GM11168 (cell line): Measurements from ENCODE around the gene SYNE1.
"Not testable (repeated sequence)": the region's sequence is repeated elsewhere in the genome, so short reads cannot be mapped to it uniquely, and the experiment has no call there.

Experiments
- in situ Hi-C: fragments of 300-500 bp; cut with MboI; formaldehyde crosslinking; loops from one replicate; pipeline ENCODE4 v1.12.0; 2022; ENCODE audit warnings: low sequenced_read_pairs; ENCODE audit not compliant: unreplicated experiment

Gene SYNE1

DNA sequence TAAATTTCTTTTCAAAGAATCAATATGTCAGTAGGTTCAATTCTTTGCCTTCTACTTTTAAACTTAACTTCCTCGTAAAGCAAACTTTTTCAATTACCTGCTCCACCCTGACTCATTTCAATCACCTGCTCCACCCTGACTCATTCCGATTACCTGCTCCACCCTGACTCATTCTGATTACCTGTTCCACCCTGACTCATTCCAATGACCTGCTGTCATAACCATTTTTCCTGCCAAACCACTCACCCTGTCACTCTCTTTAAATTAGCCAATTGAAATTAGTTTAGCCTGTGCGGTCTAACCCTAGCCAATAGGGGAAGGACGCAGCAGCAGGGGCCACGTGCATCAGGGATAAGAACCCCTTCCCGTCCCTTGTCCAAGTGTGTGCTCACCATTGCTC, 141.7 kb downstream of the SYNE1 start:
- in situ Hi-C loops, result not testable (repeated sequence)

DNA sequence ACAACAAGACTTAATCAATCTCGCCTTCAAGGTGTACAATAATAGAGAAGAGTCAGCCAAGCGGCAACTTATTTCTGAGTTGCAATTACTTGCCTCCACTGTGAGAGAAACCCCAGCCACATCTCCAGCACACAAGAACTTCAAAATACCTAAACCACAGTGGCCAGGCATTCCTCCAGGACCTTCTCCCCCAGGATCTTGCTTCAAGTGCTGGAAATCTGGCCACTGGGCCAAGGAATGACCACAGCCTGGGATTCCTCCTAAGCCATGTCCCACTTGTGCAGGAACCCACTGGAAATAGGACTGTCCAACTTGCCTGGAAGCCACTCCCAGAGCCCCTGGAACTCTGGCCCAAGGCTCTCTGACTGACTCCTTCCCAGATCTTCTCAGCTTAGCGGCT, 144.9 kb downstream of the SYNE1 start:
- in situ Hi-C loops, result not testable (repeated sequence)

DNA sequence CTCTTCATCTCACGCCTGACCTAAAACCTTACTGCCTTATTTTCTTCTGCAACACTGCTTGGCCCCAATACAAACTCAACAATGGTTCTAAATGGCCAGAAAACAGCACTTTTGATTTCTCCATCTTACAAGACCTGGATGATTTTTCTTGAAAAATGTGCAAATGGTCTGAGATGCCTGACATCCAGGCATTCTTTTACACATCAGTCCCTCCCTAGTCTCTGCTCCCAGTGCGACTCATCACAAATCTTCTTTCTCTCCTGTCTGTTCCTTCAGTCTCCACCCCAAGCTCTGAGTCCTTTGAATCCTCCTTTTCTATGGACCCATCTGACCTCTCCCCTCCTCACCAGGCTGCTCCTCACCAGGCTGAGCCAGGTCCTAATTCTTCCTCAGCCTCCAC, 145.7 kb downstream of the SYNE1 start:
- in situ Hi-C loops, result not testable (repeated sequence)

DNA sequence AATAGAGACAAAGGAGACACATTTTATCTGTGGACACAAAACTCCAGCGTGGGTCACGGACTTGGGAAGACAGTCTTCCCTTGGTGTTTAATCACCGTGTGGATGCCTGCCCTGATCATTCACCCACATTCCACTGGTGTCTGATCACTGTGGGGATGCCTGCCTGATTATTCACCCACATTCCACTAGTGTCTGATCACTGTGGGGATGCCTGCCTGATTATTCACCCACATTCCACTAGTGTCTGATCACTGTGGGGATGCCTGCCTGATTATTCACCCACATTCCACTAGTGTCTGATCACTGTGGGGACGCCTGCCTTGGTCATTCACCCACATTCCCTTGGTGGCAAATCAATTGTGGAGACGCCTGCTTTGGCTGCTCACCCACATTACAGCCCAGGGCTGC, 146.2 kb downstream of the SYNE1 start:
- in situ Hi-C loops, result not testable (repeated sequence)

DNA sequence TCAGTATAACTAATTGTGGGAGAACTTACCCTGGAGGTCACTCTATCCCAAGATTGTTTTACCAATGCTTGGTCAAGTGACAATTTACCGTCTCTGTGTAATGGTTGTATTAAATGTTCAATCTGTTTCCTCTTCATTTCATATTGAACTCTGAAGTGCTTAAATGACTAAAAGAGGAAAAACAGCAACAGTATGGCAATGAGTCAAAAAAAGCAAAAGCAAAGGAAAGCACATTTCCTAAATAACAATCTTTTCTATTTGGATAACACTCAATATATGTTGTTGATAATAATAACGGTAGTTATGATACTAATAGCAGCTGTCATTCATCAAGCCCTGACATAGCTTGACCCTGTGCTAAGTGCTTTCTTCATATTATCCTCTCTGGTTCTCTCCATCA, 152.4 kb downstream of the SYNE1 start:
- in situ Hi-C loops, result no loop called here

DNA sequence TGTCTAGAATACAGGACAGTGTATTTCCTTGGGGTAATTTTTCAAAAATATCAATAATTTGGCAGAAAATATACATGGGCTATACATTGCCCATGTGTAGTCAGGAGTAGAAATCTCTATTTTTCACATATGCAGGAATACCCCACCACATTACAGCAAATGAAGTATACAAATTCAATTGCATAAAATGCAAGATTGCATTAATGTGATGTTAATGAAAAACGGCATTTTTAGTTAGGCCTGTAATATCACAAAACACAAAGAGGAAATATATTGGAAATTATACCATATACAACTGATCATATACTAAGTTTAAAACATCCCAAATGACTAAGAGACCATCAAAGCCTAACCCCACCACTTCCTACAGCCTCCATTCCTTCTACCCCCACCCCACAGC, 154.9 kb downstream of the SYNE1 start:
- in situ Hi-C loops, result no loop called here

DNA sequence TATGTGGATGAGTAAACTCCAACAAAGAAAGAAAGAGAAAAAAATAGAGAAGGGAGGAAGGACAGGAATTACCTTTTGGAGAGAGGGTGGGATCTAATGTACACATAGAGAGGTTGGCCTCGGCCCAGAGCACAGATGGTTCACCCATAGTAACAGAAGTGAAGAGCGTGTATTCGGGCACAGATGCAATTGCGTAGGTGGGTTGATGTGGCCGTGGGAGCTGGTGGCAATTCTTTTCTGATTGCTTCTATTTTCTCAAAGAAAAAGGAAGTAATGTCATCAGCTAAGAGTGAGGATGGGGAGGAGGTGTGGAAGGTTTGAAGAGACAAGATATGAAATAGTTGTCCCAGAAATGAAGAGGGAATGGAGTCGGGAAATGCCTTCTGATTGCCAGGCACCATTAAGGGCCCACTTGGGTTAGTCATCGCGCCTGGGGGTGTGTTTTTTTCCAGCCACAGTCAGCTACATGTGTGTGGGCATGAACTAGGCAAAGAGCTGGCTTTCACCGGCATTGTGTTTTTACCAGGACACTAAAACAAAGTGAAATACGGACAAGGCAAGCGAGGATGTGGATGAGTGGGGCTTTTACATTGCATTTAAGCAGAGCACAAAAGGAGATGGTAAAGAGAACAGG, 158.7 kb downstream of the SYNE1 start:
- in situ Hi-C loops, result no loop called here

DNA sequence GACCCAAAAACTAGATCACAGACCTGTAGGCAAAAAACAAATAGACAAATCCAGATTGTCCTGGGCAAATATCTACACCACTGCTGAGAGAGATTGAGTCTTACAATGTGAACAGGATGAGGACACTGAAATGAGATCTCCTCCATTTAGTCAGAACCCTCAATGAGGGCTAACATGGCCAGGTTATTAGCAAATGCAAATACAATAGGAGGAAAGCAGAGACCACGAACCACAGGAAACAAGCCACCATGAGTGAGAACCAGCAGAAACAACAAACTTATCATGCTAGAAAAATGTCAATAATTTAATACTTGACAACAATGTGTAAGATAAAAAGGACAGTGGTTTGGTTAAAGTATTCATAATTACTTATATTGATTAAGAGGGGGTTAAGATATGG, 162.8 kb downstream of the SYNE1 start:
- in situ Hi-C loops, result no loop called here

DNA sequence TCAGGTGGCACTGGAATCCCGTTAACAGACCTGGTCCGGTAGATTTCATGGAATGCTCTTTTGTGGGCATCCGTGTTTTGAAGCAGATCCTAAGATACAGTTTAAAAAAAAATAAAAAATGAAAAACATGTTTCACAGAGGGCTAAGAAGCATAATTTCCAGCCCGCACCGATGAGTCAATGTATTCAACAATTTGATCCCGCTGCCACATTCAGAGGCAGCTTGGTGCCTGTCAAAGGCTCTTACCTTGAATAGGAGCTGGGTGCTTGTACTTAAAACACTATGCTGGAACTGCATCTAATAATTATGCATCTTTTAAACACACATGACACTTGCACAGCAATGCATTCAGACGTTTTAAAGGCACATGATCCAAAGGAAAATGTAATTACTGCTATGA, 164.8 kb downstream of the SYNE1 start:
- in situ Hi-C loops, result no loop called here

DNA sequence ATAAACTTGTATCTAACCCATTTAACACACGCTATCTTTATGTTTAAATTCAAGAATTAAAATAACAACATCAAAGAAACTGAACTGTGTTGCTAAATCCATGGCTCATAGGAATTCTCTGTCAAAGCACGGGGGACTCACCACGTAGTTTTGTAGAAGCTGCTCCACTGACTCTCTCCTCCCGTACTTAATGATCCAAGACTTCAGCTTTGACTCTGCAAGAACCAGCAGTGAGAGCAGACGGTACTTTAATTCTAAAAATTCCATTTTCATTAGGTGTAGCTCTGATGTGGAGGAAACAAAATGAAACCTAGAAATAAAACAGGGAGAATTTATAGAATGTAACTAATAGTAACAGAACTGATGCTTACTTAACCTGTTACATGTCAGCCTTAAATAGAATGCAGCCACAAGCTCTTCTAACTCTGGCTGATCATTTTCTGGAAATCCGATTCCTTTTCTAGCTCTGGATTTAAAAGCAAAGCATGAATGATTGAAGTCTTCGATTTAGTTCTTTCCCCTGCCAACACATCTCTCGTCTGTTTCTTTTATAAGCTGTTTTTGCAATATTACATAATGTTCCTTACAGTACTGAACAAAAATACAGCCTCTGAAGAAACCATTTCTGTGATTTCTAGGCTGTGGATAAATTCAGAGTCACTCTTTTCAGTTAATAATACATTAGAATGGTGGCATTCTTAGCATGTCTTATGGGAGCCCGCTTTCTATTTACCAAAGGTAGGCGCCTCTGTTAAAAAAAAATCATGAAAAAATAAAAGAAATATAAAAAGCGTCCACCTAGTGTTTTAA, 165.5 kb downstream of the SYNE1 start:
- in situ Hi-C loops, result no loop called here

DNA sequence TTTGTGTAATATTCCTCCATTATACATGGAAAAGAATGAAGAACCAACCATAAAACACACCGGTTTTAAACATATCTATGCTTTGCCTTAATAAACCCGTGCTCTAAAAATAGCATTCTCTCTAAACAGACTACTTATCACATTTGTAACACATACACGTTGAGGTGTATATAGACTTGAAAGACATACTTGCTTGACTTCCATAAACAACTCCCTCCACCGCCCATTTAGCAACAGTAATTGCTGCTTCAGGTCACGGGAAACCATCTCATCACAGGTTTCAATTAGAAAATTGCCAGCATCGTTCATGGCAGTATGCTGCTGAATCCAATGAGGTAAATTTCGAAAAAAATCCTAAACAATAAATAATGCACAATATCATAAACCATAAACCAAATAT, 174.0 kb downstream of the SYNE1 start:
- in situ Hi-C loops, result no loop called here

DNA sequence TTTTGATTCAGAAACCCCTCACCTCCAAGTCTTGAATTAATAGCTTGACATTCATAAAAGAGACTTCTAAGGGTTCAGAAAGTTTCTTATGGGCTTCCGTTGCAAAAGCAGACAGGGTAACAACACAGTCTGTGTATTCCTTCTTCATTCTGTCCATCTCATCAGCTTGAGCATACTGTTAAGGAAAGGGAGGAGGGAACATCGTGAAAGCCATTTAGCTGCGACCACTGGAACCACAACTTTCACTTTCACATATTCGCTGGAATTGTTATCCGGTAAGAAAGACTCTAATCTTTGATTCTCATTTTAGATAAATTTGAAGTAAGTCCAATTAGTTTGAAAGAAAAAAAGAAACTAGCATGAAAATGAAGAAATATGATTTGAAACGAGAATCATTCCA, 174.4 kb downstream of the SYNE1 start:
- in situ Hi-C loops, result no loop called here

DNA sequence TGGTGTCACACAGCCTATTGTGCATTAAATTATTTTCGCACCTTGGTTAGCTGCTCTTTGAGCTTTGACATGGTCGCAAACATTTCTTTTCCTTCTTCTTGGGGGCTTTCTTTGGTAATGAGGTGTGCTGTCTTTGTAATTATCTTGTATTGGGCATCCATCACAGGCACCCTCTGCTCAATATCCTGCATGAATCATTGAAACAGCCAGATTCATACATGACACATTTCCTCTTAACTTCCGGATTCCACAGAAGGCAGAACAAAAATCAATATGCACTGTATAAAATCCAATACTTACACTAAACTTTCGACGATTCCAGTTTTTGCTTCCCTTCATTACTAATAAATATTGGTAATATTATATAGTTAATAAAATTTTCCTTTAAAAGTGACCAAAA, 175.6 kb downstream of the SYNE1 start:
- in situ Hi-C loops, result no loop called here

DNA sequence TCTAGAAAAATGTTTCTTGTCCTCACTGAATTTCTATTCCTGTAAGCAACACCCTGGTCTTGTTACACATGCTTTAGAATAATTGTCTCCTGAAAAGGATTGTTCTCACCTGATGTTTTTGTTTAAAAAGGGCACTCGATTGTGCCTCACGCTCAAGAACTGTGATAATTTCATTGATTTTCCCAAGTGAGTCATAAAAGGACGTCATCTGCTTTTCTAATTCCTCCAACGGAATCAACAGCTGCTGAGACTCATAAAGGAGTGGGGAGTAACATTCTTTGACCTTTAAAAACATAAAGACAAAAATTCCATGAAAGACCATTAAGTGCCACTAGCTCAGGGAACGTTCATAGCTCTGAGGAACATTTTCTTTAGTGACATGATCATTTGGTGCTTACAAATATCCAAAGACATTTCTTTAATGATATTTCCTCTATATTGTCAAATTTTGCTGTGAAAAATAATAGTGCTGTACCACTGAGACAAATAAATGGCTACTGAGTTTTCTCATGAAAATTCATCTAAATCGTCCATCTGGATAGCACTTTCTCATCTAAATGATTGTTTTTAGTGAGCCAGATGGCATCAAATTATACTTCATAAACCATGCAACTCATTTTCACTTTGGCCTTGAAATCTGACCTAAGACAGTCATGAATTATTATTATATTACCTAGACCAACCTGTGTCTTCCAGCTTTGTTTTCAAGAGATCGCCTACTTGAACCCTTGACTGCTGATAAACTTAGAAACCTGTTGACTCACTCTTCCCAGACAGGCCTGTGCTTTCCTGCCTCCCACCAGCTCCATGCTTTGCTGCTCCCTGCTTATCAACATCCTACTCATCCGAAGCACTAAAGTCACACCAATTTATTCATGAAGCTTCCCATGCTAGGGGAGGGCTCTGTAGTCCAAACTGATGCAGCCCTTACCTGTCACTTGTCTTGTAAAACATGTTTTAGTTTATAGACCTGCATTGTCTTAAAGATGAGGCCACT, 178.2 kb downstream of the SYNE1 start:
- in situ Hi-C loops, result no loop called here

DNA sequence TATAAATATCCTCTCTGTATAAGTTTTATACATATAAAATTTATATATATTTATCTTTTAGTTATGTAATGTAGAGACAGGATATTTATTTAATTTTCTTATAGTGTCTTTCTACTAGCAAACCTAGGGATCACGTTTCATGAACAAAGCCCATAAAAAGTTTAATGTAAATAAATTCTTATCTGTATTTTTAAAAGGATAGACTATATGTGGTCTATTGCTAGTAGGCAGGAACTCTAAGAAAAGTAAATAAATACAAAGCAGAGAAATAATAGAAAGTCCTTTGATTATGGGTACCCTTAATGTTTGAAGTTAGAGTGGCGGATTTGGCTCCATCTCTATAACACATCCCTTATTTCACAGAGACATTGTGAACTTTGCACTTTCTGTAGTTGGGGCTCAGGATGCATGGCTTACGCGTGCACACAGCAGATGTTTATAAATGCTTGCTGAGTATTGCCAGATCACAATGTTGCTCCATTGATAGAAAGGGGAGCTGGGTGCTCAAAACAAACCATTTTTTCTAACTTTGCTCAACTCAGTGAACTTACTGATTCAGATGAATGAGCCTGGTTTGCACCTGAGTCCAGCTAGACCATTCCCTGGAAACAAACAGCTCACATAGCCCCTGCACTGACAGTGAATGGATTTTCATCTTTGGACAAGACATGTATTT, 179.1 kb downstream of the SYNE1 start:
- in situ Hi-C loops, result no loop called here

DNA sequence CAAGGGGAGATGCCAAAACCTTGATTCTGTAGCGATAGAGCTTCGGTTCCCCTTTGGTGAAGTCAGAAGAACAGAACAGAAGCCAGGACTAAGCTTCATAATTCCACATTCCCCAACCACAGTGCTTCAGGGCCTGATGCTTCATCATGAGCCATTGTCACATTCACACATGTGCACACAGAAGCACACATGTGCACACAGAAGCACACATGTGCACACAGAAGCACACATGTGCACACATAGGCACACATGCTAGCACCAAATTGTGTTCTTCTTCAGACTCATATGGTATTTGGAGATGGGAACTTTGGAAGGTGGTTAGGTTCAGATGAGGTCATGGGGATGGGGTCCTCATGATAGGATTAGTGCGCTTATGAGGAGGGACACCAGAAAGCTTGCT, 183.2 kb downstream of the SYNE1 start:
- in situ Hi-C loops, result no loop called here

DNA sequence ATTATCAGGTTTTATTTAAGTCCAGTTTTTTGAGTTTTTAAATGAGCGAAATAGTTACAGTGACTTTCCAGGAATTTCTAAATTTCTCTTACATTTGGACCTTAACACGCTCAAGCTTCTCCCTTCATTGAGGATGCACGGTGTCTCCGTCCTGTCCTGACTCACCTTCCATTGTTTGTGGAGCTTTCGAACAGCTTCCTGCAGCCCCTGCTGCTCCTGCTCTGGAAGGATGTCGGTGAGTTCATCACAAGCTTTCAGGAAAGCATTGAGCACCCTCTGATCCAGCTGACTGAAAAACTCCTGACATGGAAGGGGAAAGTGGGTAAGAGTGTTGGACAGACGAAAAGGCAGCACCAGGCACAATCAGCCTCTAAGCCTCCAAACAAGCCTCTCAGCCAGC, 183.7 kb downstream of the SYNE1 start:
- in situ Hi-C loops, result no loop called here

DNA sequence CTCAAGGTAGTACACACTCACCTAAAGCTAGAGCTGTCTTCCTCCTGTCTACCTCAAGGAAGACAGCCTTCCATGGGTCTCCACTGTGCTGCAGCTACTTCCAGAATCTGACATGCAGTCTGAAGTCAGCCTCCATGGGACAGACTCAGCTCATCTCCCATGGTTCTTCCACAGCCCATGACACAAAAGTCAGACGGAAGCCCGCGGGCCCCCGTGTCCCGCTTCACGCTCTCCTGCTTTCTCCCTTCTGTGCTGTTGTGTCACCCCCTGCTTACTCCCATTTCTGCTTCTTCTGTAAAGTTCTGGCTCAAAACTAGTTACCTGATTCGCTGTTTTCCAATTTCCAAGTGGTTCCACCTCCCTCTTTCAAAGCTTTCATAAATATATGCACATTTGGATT, 184.5 kb downstream of the SYNE1 start:
- in situ Hi-C loops, result no loop called here

DNA sequence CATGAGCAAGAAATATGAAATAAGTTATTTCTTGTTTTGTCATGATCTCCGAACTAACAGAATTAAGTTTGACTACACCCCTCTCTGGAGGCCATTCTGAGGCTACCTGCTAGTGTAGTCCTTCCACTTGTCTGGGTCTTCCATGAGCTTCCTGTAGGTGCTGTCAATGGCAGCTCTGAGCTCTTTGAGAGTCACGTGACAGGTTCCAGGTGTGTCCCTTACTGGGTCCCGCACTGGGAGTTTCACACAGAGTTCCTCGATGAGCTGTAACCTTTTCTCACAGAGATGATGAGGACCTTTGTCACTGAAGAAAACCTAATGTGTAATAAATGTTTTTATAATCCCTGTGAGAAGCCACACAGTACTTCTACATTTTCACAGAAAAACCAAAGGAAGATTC, 186.6 kb downstream of the SYNE1 start:
- in situ Hi-C loops, result no loop called here

DNA sequence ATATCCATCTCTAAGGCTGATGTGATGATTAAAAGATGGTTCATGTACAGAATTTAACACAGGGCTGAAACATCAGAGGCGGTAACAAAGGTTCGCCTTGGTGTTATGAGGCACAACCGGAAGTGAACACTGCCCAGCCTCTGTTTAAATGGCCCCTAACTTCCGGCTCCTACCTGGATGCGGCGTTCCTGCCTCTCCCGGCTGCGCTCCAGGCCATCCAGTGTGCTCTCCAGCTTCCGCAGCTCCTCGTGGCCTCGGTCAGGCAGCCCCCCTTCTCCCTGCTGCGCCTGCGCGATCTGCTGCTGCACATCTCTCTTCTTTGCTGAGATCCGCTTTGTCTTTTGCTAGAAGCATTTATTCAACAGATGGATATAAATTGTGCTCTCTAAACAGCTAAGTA, 195.3 kb downstream of the SYNE1 start:
- in situ Hi-C loops, result no loop called here
